Stimulated activated CD4-positive, alpha-beta T cell treated with anti-CD3 and anti-CD28 coated beads, TNF-alpha, amount 100 ng/mL, for 4 hours (primary cell): ENCODE measurements around the gene FAM111B.
A peak's percentile ranks its signal among the peaks of the same experiment; 100 is the strongest.
"Not testable (repeated sequence)": the region's sequence is repeated elsewhere in the genome, so short reads cannot be mapped to it uniquely, and the experiment has no call there.

Experiments
- DNase-seq, 3 experiments: peaks; one replicate each; pipeline ENCODE4 v3.0.0-alpha.2; 2020; ENCODE audit warnings: low read depth in 3 of 3

FAM111B gene

GRCh38 chr11:59106363-59107336 lies at the start of gene FAM111B:
Gene FAM111B (plus strand): TSS chr11:59107237. CDS start chr11:59109626, 2,389 bp downstream.
- peak in 2 of 3 experiments; percentile 7 to 15 for DNase-seq

GRCh38 chr11:59058120-59059033 lies 48.7 kb upstream of the FAM111B start:
- DNase-seq: peak; percentile 52 to 75 (median 55)

GRCh38 chr11:59060096-59060495 lies 46.9 kb upstream of the FAM111B start:
- DNase-seq: not testable (repeated sequence)

GRCh38 chr11:59062602-59063529 lies 44.2 kb upstream of the FAM111B start:
- DNase-seq: no peak

GRCh38 chr11:59063996-59064727 lies 42.9 kb upstream of the FAM111B start:
- not testable (repeated sequence) for DNase-seq

- no peak for DNase-seq
Observed at GRCh38 chr11:59069087-59069486, 38.0 kb upstream of the FAM111B start.

- DNase-seq: no peak
Observed at GRCh38 chr11:59076876-59077571, 30.0 kb upstream of the FAM111B start.

- DNase-seq: no peak
Observed at GRCh38 chr11:59078435-59078834, 28.6 kb upstream of the FAM111B start.

GRCh38 chr11:59079086-59079485 lies 28.0 kb upstream of the FAM111B start:
- DNase-seq: no peak

- not testable (repeated sequence) for DNase-seq
Observed at GRCh38 chr11:59080421-59080820, 26.6 kb upstream of the FAM111B start.

GRCh38 chr11:59081430-59082020 lies 25.5 kb upstream of the FAM111B start:
- not testable (repeated sequence) for DNase-seq

- not testable (repeated sequence) for DNase-seq
Observed at GRCh38 chr11:59086007-59086406, 21.0 kb upstream of the FAM111B start, which contains the start of gene GLYATL1B. Gene GLYATL1B (plus strand): TSS chr11:59086307. CDS start chr11:59086307, 0 bp downstream.

GRCh38 chr11:59088162-59088561 lies 18.9 kb upstream of the FAM111B start:
- DNase-seq: no peak

GRCh38 chr11:59093576-59093975 lies 13.5 kb upstream of the FAM111B start:
- not testable (repeated sequence) for DNase-seq

- not testable (repeated sequence) for DNase-seq
Observed at GRCh38 chr11:59095225-59095624, 11.8 kb upstream of the FAM111B start.

GRCh38 chr11:59095972-59096575 lies 11.0 kb upstream of the FAM111B start:
- not testable (repeated sequence) for DNase-seq

GRCh38 chr11:59097113-59097708 lies 9.8 kb upstream of the FAM111B start:
- peak; percentile 42 to 43 (median 42) for DNase-seq

GRCh38 chr11:59097938-59098337 lies 9.1 kb upstream of the FAM111B start:
- not testable (repeated sequence) for DNase-seq
